Lung (tissue), 12 donors: ENCODE data around the gene OXCT1. TPM values are rescaled to one million over a fixed set of nuclear protein-coding genes. Genes with fewer than 3 reads are reported as not detected.

Experiments
- ATAC-seq: fragments of 200-7000 bp; cut with Tn5 transposase; one replicate; pipeline ENCODE4 v1.9.1; 2020; ENCODE audit warnings: moderate number of reproducible peaks; ENCODE audit not compliant: insufficient read depth, low FRiP score
- DNase-seq, 3 donors: peaks; one replicate each; pipeline ENCODE4 v3.0.0-alpha.2; 2013 to 2017
- H3K27ac ChIP-seq, 2 donors: one replicate each; pipeline ENCODE4 v1.5.1; 2013; ENCODE audit warnings: mild to moderate bottlenecking in 2 of 2, moderate library complexity in 2 of 2, control low read depth in 1 of 2, inconsistent platforms in 1 of 2, low read depth in 1 of 2, low read length in 1 of 2
- H3K27me3 ChIP-seq, 3 donors: one replicate each; pipeline ENCODE4 v1.5.1; 2013; ENCODE audit warnings: low read length in 2 of 3; ENCODE audit not compliant: control insufficient read depth in 3 of 3, insufficient read depth in 3 of 3
- H3K36me3 ChIP-seq, 4 donors: one replicate each; pipeline ENCODE4 v1.5.1; 2013; ENCODE audit warnings: low read length in 4 of 4, mild to moderate bottlenecking in 1 of 4, moderate library complexity in 1 of 4; ENCODE audit not compliant: control insufficient read depth in 4 of 4, insufficient read depth in 4 of 4
- H3K4me1 ChIP-seq, 5 donors: one replicate each; pipeline ENCODE4 v1.5.1; 2013; ENCODE audit warnings: low read length in 5 of 5, mild to moderate bottlenecking in 2 of 5, moderate library complexity in 1 of 5; ENCODE audit not compliant: control insufficient read depth in 5 of 5, insufficient read depth in 5 of 5
- H3K4me3 ChIP-seq: one replicate; pipeline ENCODE4 v1.5.1; 2013; ENCODE audit warnings: mild to moderate bottlenecking, control low read depth, moderate library complexity
- H3K9ac ChIP-seq, 2 donors: one replicate each; pipeline ENCODE4 v1.5.1; 2013; ENCODE audit warnings: low read length in 2 of 2, control low read depth in 1 of 2; ENCODE audit not compliant: insufficient read depth in 1 of 2
- H3K9me3 ChIP-seq, 4 donors: one replicate each; pipeline ENCODE4 v1.5.1; 2013; ENCODE audit warnings: low read length in 3 of 4, mild to moderate bottlenecking in 1 of 4, moderate library complexity in 1 of 4; ENCODE audit not compliant: control insufficient read depth in 4 of 4, insufficient read depth in 3 of 4
- CTCF ChIP-seq: IDR thresholded peaks from 2 replicates; pipeline ENCODE4 v1.5.1; 2012; ENCODE audit warnings: mild to moderate bottlenecking; ENCODE audit errors: control extremely low read depth, extremely low read depth
- WGBS, 2 donors: extraction: QIAGEN DNeasy Blood & Tissue Kit; methylation state at CpG; one replicate each; pipeline ENCODE4 v1.1.7; 2013; 5-methylcytosine and 5-hydroxymethylcytosine counted together
- polyA plus RNA-seq, 2 donors: library from polyadenylated mRNA; stranded (reverse); fragments of 200-250 nt; gene quantifications; one replicate each; pipeline ENCODE4 v1.2.1, GENCODE V29; 2013
- total RNA-seq, 2 donors: library from RNA; depleted of rRNA in 1 of 2; stranded (reverse); fragments of >200 nt in 1 of 2; gene quantifications; one replicate each; pipeline ENCODE4 v1.2.1, GENCODE V29; 2014 to 2021
- donor health status: control.
- donor health status: control.
- donor health status: Bipolar disorder and iron deficiency.
- donor health status: healthy.
- donor health status: DM: yes; HTN: yes; CAD: no.

OXCT1 gene
- total and polyA plus RNA-seq, 4 donors = 6.7 to 17.3 (median 12.7) TPM

- Histone ChIP-seq H3K36me3 (peaks cover 0 to 16% (median under 1%) of the 10 kb centered on the region in 4 donors), H3K27me3 (no peaks in the 10 kb centered on the region), H3K9me3 (no peaks in the 10 kb centered on the region), H3K27ac (no peak overlapping the region), H3K4me1 (peaks cover 0 to 2% (median 0%) of the 10 kb centered on the region in 5 donors), H3K4me3 (no peak overlapping the region), H3K9ac (no peak overlapping the region)
- TF ChIP-seq CTCF = no peak
- no peak for ATAC-seq
- WGBS, 2 donors = 94 to 96% methylated on average over 1 of the region's 1 CpG
- DNase-seq = no peak
Observed at GRCh38 chr5:41755705-41756104, 114.5 kb downstream of the OXCT1 start.

- Histone ChIP-seq H3K4me1 (peaks cover 0 to 2% (median 0%) of the 10 kb centered on the region in 5 donors), H3K9ac (no peak overlapping the region), H3K36me3 (peaks cover 0 to 16% (median under 1%) of the 10 kb centered on the region in 4 donors), H3K9me3 (no peaks in the 10 kb centered on the region), H3K27me3 (no peaks in the 10 kb centered on the region), H3K27ac (no peak overlapping the region), H3K4me3 (no peak overlapping the region)
- ATAC-seq = no peak
- WGBS, 2 donors = 88 to 89% methylated on average over 2 of the region's 2 CpGs
- TF ChIP-seq CTCF = no peak
- no peak for DNase-seq
Observed at GRCh38 chr5:41754857-41755256, 115.4 kb downstream of the OXCT1 start.

GRCh38 chr5:41751867-41752266, 118.4 kb downstream of the OXCT1 start:
- H3K4me3 ChIP-seq = no peak overlapping the region
- peaks cover 0 to 11% (median 4%) of the 10 kb centered on the region in 5 donors for H3K4me1 ChIP-seq
- ATAC-seq = no peak
- peaks cover 0 to 11% (median 0%) of the 10 kb centered on the region in 4 donors for H3K36me3 ChIP-seq
- no peaks in the 10 kb centered on the region for H3K9me3 ChIP-seq
- no peak overlapping the region for H3K27ac ChIP-seq
- no peak for TF ChIP-seq CTCF
- H3K27me3 ChIP-seq = no peaks in the 10 kb centered on the region
- DNase-seq = no peak
- H3K9ac ChIP-seq = no peak overlapping the region

GRCh38 chr5:41748631-41749030, 121.6 kb downstream of the OXCT1 start:
- Histone ChIP-seq H3K36me3 (peaks cover 0 to 7% (median under 1%) of the 10 kb centered on the region in 4 donors), H3K4me1 (peaks cover 0 to 11% (median 4%) of the 10 kb centered on the region in 5 donors), H3K9me3 (no peaks in the 10 kb centered on the region), H3K9ac (no peak overlapping the region), H3K4me3 (no peak overlapping the region), H3K27ac (no peak overlapping the region), H3K27me3 (no peaks in the 10 kb centered on the region)
- TF ChIP-seq CTCF = no peak
- ATAC-seq = no peak
- WGBS, 2 donors = 98% methylated on average over 2 of the region's 2 CpGs
- DNase-seq = no peak
